SU-DHL-6 (cell line): ENCODE data around the gene MATK.

Experiments used
- H2AFZ ChIP-seq: fragments of 200-600 bp; sonication (generic); 2 replicates; pipeline ENCODE4 v1.6.1; 2014; ENCODE audit warnings: low read depth, mild to moderate bottlenecking, moderate library complexity, mixed read lengths, antibody characterized with exemption, low read length; ENCODE audit not compliant: severe bottlenecking
- H3F3A ChIP-seq: fragments of 200-600 bp; shearing (Covaris generic); 2 replicates; pipeline ENCODE4 v1.6.0; 2016; ENCODE audit warnings: antibody characterized with exemption, mild to moderate bottlenecking; ENCODE audit not compliant: insufficient read depth
- H3K27ac ChIP-seq: fragments of 200-600 bp; sonication (generic); 2 replicates; pipeline ENCODE4 v1.5.1; 2016; ENCODE audit warnings: low read depth, mild to moderate bottlenecking, low read length, moderate library complexity, mixed read lengths
- H3K27me3 ChIP-seq: fragments of 200-600 bp; sonication (generic), shearing (Covaris generic); 2 replicates; pipeline ENCODE4 v1.6.0; 2014; ENCODE audit warnings: mild to moderate bottlenecking, low read length
- H3K36me3 ChIP-seq: fragments of 200-600 bp; sonication (generic); 2 replicates; pipeline ENCODE4 v1.6.1; 2014; ENCODE audit warnings: mild to moderate bottlenecking, low read length, mixed read lengths
- H3K4me2 ChIP-seq: fragments of 300-600, 200-600 bp; shearing (Covaris generic), sonication (generic); 2 replicates; pipeline ENCODE4 v1.6.0; 2014; ENCODE audit warnings: low read length, low read depth, mild to moderate bottlenecking; ENCODE audit not compliant: poor library complexity, severe bottlenecking
- H3K4me3 ChIP-seq: fragments of 200-600 bp; sonication (generic); 2 replicates; pipeline ENCODE4 v1.5.1; 2014; ENCODE audit warnings: antibody characterized with exemption, low read length, mild to moderate bottlenecking, mixed read lengths; ENCODE audit not compliant: insufficient read depth, poor library complexity, severe bottlenecking
- H3K79me2 ChIP-seq: fragments of 200-600 bp; sonication (generic); 2 replicates; pipeline ENCODE4 v1.6.1; 2014; ENCODE audit warnings: mild to moderate bottlenecking, low read length, moderate library complexity; ENCODE audit not compliant: insufficient read depth
- H3K9ac ChIP-seq: fragments of 200-600 bp; sonication (generic); 2 replicates; pipeline ENCODE4 v1.7.0; 2014; ENCODE audit warnings: mild to moderate bottlenecking, low read length
- H3K9me2 ChIP-seq: fragments of 200-600 bp; sonication (generic); replicated peaks from 2 replicates; pipeline ENCODE4 v1.6.1; 2014; ENCODE audit warnings: low read length; ENCODE audit not compliant: insufficient read depth
- H3K9me3 ChIP-seq: fragments of 200-600 bp; sonication (generic); 2 replicates; pipeline ENCODE4 v1.6.1; 2014; ENCODE audit warnings: low read length, mixed read lengths; ENCODE audit not compliant: insufficient read depth
- H4K20me1 ChIP-seq: fragments of 200-600 bp; sonication (generic); 2 replicates; pipeline ENCODE4 v1.6.1; 2014; ENCODE audit warnings: low read depth, mild to moderate bottlenecking, antibody characterized with exemption, low read length, moderate library complexity, mixed read lengths
- CTCF ChIP-seq: fragments of 200-600 bp; sonication (generic); IDR thresholded peaks from one replicate; pipeline ENCODE4 v1.5.1; 2017; ENCODE audit warnings: antibody characterized with exemption, mild to moderate bottlenecking, low read length, moderate library complexity; ENCODE audit not compliant: insufficient read depth, poor library complexity, severe bottlenecking
- EZH2phosphoT487 ChIP-seq: fragments of 200-600 bp; sonication (generic), shearing (Covaris generic); conservative IDR thresholded peaks from 2 replicates; pipeline ENCODE4 v1.6.1; 2018; ENCODE audit warnings: mild to moderate bottlenecking, antibody characterized with exemption, low read length, moderate library complexity, mixed read lengths

Gene MATK

DNA sequence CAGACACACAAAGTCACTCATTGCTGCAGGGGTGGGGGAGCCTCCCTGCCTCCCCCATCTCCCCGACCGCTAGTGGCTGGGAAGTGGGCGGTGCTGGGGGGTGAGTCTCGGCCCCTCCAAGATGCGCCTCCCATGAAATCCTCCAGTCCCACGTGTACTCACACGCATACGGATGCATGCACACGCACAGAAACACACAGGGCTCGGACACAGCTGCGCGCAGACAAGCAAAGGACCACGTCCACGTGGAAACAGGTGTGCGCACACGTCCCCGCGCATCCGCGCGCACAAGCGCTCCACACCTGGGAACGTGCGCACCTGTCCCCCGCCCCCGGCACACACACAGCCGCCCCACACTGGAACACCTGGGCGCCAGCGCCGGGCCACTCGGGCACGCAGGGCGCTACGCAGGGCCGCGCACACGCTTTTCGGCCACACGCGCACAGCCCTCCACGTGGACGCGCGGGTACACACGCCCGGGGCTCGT is 687 bp downstream of the MATK start:
- no peaks in the 10 kb centered on the region for H3K27me3 ChIP-seq
- no peak overlapping the region for H3K4me2 ChIP-seq
- H3K4me3 ChIP-seq, result no peak overlapping the region
- no peak overlapping the region for H3K27ac ChIP-seq
- H3K9me2 ChIP-seq, result no peaks in the 10 kb centered on the region
- H3K36me3 ChIP-seq, result no peaks in the 10 kb centered on the region
- H3K9me3 ChIP-seq, result peaks cover 11% of the 10 kb centered on the region; the same call in 1 of the 2 replicates
- H4K20me1 ChIP-seq, result no peaks in the 10 kb centered on the region
- H3F3A ChIP-seq, result no peaks in the 10 kb centered on the region
- no peak for TF ChIP-seq CTCF
- TF ChIP-seq EZH2phosphoT487, result no peak
- no peak overlapping the region for H3K9ac ChIP-seq
- H2AFZ ChIP-seq, result no peak overlapping the region
- no peaks in the 10 kb centered on the region for H3K79me2 ChIP-seq

GRCh38 chr19:3784607-3785450 is 1.4 kb downstream of the MATK start:
- Histone ChIP-seq H3K27me3 (no peaks in the 10 kb centered on the region), H3K9me2 (no peaks in the 10 kb centered on the region), H3K79me2 (no peaks in the 10 kb centered on the region), H3K36me3 (no peaks in the 10 kb centered on the region), H4K20me1 (no peaks in the 10 kb centered on the region), H3K9me3 (peaks cover 11% of the 10 kb centered on the region; the same call in 1 of the 2 replicates), H2AFZ (no peak overlapping the region), H3K4me2 (no peak overlapping the region), H3K9ac (no peak overlapping the region), H3F3A (no peaks in the 10 kb centered on the region), H3K27ac (no peak overlapping the region), H3K4me3 (no peak overlapping the region)
- TF ChIP-seq EZH2phosphoT487, result no peak
- no peak for TF ChIP-seq CTCF

GRCh38 chr19:3783660-3784584 is 2.3 kb downstream of the MATK start:
- Histone ChIP-seq H3K4me2 (no peak overlapping the region), H3K27ac (no peak overlapping the region), H3K4me3 (no peak overlapping the region), H3K27me3 (no peaks in the 10 kb centered on the region), H3K79me2 (no peaks in the 10 kb centered on the region), H2AFZ (no peak overlapping the region), H4K20me1 (no peaks in the 10 kb centered on the region), H3K9ac (no peak overlapping the region), H3K9me3 (peaks cover 11% of the 10 kb centered on the region; the same call in 1 of the 2 replicates), H3K36me3 (no peaks in the 10 kb centered on the region), H3F3A (no peaks in the 10 kb centered on the region), H3K9me2 (no peaks in the 10 kb centered on the region)
- TF ChIP-seq CTCF, result peak; percentile 19
- TF ChIP-seq EZH2phosphoT487, result no peak
